GM13977 (cell line): ENCODE results near the gene ELL2.

Source experiments
- DNase-seq: peaks from one replicate; pipeline ENCODE4 v3.0.0; 2012; ENCODE audit warnings: low spot score
- CTCF ChIP-seq: IDR thresholded peaks from 2 replicates; pipeline ENCODE4 v1.5.1; 2012; ENCODE audit warnings: mild to moderate bottlenecking, control low read depth; ENCODE audit not compliant: insufficient read depth; ENCODE audit errors: extremely low read depth, missing control alignments
- in situ Hi-C: fragments of 300-500 bp; cut with MboI; formaldehyde crosslinking; loops from one replicate; pipeline ENCODE4 v1.12.0; 2022; ENCODE audit warnings: low sequenced_read_pairs, low pct_unique_long_range_greater_than_20kb, mixed read lengths, inconsistent platforms; ENCODE audit not compliant: unreplicated experiment

The ELL2 gene

GRCh38 chr5:95916687-95917085 is 45.0 kb downstream of the ELL2 start:
- no peak for DNase-seq
- TF ChIP-seq CTCF = no peak
- in situ Hi-C loops = no loop called here

- no peak for TF ChIP-seq CTCF
- in situ Hi-C loops = no loop called here
- no peak for DNase-seq
Measured at GRCh38 chr5:95915999-95916686, 45.5 kb downstream of the ELL2 start.

GRCh38 chr5:95913663-95914062 is 48.0 kb downstream of the ELL2 start:
- no peak for TF ChIP-seq CTCF
- in situ Hi-C loops = no loop called here
- DNase-seq = no peak

GRCh38 chr5:95912029-95912428 is 49.6 kb downstream of the ELL2 start:
- in situ Hi-C loops = no loop called here
- no peak for TF ChIP-seq CTCF
- no peak for DNase-seq

- in situ Hi-C loops = no loop called here
- DNase-seq = no peak
- TF ChIP-seq CTCF = no peak
Measured at GRCh38 chr5:95910521-95910920, 51.1 kb downstream of the ELL2 start.

GRCh38 chr5:95909738-95910137 is 51.9 kb downstream of the ELL2 start:
- no peak for TF ChIP-seq CTCF
- DNase-seq = no peak
- in situ Hi-C loops = no loop called here
